Activated T-cell treated with anti-CD3 and anti-CD28 coated beads, Interleukin-2, amount 50 U/mL, for 48 hours (primary cell): ENCODE measurements around the gene CREBBP.

Source experiments
- DNase-seq, 2 experiments: peaks; one replicate each; pipeline ENCODE4 v3.0.0-alpha.2; 2020

Gene CREBBP

DNA sequence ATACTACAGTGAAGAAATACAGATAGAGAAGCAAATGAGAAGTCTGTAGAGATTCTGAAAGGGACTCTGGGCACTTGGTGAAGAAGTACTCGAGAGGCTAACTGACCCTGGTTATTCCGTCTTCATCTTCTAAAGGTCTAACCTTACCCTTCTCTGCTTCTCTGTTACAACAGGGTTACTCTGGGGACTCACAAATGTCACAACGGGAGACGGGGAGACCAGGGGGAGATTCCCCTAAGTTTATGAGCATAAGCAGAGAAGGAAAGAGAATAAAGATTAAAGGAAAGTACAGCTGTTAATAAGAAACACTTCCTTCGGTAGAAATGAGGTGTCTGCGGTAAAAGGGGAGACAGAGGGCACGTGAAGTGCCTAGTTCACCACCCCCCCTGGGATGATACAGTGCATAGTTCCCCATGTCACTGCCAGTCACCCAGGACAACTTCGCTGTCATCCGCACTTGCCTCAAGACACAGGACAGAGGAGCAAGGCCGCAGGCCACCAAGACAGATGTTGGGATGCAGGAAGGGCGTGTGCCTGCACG is 88.0 kb downstream of the CREBBP start:
- DNase-seq: no peak

DNA sequence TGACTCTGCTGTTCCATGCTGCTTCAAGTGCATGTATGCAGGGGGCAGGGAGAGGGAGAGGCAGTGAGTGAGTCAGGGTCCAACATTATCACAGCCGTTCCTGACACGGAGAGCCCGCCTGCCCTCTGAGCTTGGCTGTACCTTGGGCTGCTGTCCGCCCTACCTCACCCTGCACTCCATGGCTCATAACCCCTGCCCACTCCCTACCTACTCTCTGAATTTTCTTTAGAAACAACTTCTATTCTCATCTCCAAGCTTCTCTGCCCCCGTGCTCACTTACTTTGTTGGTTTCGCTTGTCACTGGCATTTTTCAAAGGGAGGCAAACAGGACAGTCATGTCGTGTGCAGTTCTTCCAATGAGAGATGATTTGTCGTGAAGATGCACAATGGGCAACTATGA is 88.8 kb downstream of the CREBBP start:
- no peak for DNase-seq

DNA sequence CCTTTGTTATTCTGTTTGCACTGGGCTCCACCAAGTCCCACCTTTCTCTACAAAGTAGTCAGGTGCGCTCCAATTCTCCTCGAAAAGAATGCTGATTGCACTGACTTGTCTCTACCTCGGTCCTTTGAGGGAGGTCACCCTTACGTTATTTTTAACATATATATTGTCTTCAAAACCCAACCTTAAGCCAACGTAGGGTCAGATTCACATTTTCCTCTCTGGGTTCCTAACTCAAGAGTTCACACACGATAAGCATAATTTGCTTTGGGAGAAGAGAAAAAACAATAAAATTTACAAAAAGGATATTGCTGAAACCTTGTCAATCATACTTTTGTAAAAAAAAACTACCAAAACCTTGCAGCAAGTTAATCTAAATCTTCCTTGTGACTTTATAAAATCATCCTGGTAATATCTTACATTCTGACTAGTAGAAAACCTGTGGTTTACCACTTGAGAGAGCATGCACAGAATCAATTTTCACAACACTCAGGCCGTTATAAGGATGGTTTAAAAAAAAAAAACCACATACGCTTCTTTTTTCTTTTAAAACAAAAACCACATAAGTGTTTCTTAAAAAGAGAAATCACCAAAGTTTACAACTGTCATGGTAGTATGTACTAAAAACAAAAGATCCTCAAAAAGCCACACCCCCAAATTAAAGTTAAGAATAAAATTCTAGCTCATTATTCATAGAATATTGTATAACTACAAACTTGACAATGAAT is 91.0 kb downstream of the CREBBP start:
- DNase-seq: no peak

DNA sequence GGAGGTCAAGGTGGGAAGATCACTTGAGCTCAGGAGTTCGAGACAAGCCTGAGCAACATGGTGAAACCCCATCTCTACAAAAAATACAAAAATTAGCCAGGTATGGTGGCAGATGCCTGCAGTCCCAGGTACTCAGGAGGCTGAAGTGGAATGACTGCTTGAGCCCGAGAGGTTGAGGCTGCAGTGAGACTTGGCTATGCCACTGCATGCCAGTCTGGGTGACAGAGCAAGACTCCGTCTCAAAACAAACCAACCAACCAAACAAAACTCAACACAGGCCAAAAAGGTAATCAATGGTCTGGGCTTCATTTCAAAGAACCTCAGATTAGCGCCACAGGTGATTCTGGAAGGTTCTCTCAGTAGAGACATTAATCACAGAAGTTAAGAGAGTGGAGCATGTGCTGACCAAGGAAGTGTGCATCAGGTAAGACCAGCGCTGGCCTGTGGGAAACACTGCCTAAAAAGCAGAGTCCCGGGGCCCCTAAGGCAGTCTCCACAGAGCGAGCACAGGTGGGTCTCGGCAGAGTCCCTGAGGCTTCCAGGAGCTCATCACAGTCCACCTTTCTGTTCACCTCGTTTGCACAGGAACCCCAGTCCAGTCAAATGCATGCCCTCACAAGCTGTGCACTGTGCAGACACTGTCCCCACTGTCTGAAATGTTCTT is 91.7 kb downstream of the CREBBP start:
- no peak for DNase-seq

DNA sequence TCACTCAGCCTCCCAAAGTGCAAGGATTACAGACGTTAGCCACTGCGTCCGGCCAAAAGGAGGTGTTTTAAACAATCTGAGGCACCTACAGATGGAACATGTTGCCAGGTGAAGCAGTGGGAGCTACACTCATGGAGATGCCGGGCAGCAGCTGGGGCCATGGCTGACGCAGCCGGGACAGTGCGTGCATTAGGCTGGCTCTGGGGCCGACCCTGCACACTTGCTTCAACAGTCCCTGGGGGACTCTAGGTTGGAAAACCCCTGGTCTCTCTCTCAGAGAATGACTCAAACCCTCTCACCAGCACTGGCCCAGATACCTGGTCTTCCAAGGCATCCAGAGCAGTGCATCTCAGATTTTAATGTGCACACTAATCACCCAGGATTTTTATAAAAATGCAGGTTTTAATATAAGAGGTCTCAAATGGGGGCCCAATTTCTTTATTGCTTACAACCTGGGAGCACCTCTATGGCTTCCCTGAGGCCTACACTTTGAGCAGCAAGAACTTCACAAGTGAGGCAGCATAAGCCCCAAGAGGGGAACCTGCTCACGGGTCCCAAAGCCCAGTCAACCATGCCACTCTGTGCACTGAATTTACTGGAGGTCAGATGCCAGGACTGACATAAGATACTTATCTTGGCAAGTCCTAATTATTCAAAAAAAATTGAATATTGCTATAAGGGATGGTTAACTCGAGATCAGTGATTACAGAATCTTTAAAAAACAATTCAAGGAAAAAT is 92.4 kb downstream of the CREBBP start:
- no peak for DNase-seq

GRCh38 chr16:3785413-3785812 is 95.1 kb downstream of the CREBBP start:
- DNase-seq: no peak

DNA sequence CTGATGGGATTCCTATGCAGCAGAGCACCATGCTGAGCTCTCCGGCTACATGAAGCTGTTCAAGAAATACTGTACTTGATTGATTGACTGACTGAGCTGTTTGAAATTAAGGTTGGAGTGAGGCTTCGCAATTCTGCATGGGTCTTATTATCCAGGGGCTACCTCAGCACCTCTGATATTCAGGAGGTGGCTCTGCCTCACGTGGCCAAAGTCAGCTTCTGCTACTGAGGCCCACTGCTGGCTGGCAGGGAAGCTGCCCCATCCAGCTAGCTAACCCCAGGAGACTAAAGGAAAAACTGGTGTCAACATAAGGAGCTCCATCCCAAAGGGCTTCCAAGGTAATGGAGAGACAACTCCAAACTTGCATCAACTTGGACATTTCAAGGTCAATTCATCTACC is 97.0 kb downstream of the CREBBP start:
- DNase-seq: no peak

DNA sequence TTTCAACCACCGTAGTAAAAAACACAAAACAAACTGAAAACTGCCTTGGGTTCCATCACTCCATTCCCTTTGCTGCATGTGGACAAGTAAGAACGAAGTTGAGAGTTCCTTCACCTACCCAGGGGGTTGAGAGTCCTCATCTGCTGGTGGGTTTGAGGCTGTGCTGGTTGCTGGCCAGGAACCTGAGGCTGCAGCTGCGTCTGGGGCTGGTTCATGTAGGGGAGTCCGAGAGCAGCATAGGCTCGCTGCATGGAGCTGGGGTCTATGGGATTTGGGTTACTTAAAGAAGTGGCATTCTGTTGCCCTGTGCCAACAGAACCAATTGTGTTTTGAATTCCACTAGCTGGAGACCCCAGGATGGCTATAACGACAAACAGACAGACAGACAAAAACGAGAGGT is 97.9 kb downstream of the CREBBP start:
- DNase-seq: no peak

GRCh38 chr16:3781421-3781820 is 99.1 kb downstream of the CREBBP start:
- no peak for DNase-seq

DNA sequence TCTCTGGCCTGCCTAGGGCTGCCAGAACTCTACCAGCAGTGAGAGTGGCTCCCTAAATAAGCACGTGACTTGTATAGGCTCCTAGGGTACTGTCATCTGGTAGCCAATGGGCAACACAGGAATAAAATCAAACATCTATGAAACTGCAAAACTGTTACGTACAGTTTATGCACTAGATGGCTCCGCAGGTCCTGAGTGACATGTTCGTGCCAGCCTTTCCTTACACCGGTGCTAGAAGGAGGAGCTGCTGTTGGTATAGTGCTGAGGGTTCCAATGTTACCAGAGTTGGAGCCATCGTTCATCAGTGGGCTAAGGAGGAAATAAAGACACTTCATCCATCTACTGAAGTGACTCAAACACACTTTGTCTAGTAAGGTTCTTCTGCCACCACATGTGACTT is 99.9 kb downstream of the CREBBP start:
- no peak for DNase-seq

- DNase-seq: no peak
Measured at GRCh38 chr16:3776316-3776715, 104.2 kb downstream of the CREBBP start.

- no peak for DNase-seq
Measured at GRCh38 chr16:3774819-3775218, 105.7 kb downstream of the CREBBP start.

GRCh38 chr16:3774156-3774767 is 106.3 kb downstream of the CREBBP start:
- no peak for DNase-seq

DNA sequence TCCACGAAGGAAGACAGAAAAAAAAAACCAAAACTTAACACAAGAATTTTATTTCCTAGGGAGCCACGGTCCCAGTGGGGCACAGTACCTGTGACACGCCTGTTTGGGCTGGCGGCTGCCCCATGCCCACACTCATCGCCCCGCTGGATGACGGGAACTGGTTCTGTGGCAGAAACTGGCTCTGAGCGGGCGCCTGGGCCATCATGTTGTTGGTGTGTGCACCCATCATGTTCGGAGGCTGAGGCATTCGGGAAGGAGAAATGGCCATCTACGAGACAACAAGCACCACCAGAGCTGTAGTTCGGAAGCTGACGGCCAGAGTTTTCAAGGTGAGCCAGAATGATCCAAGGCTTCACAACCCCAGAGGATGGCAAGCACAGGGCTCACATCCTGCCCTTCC is 106.8 kb downstream of the CREBBP start:
- no peak for DNase-seq

DNA sequence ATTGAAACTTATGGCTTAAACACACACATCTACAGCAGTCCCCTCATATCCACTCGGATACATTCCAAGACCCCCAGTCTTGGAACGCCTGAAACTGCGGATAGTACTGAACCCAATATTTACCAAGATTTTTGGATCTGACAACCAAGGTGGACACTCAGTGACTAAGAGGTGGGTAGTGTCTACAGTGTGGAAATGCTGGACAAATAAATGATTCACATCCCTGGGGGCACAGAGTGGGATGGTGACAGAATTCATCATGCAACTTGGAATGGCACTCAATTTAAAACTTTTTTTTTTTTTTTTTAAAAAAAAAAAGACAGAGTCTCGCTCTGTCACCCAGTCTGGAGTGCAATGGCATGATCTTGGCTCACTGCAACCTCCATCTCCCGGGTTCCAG is 109.0 kb downstream of the CREBBP start:
- DNase-seq: no peak

- no peak for DNase-seq
Measured at GRCh38 chr16:3770530-3770929, 110.0 kb downstream of the CREBBP start.

DNA sequence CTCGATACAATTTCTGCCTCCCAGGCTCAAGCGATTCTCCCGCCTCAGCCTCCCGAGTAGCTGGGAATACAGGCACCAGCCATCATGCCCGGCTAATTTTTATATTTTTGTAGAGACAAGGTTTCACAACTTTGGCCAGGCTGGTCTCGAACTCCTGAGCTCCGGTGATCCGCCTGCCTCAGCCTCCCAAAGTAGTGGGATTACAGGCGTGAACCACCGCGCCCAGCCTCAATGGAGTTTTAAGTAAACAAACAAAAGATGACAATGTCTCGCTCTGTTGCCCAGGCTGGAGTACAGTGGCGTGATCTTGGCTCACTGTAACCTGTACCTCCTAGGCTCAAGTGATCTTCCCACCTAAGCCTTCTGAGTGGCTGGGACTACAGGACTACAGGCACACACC is 110.6 kb downstream of the CREBBP start:
- DNase-seq: no peak

DNA sequence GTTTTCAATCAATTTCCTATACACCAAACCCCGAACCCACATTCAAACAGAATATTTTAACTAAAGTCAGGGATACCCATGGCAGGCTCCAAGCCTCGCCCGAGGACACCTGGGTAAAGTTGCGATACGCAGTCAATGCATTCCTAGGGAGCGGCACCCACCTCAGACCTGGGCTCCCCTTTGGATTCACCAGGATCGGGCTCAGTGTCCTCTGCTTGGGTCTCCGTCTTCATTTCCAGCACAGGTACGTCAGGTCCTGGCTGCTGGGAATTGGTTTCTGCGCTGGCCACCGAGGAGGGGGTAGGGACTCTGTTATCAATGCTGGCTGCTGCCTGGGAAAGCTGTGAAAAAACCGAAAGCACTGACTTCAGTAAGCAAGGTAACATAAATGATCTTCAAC is 111.5 kb downstream of the CREBBP start:
- no peak for DNase-seq

DNA sequence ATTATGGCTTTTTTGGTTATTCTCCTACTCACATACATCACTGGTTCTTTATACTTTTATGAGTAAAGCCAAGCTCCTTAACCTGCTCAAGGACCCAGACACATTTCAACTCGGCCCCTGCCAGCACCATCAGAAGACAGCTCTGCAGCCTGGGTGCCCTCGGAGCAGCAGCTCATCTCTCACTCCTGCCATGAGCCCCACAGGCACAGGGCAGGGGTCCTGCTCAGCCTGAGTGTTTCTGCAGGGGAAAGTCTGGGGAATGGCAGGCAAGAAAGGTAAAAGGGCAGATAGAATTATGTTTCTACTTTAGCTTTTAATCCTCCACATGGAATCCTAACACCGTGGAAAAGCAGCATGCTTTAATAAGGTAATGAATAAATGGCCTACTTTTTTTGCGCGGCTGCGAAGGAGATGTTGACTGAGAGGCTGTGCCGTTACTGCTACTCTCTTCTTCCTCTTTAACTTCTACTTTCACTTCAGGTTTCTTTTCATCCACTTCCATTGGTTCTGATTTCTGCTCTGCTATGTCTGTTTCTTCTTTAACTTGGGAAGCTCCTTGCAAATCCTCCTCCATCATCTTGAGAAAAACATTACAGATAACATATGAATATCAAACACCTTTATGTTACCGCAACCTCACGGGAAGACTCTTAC is 113.1 kb downstream of the CREBBP start:
- DNase-seq: no peak

DNA sequence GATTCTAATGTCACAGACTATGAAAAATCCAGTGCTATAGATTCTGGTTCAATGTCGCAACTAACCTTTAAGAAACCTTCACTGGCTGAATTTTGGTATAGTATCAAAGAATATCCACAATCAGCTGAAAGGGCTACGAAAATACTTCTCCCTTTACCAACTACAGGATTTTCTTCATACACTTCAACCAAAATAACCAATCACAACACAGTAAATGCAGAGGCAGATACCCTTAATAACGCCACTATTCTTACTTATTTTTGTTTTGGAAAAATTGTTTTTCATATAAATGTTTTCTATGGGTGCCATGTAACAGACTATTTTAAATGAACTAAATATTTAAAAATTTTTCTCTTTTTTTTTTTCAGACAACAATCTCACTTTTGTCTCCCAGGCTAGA is 114.3 kb downstream of the CREBBP start:
- no peak for DNase-seq

- DNase-seq: no peak
Measured at GRCh38 chr16:3764409-3764808, 116.1 kb downstream of the CREBBP start.

DNA sequence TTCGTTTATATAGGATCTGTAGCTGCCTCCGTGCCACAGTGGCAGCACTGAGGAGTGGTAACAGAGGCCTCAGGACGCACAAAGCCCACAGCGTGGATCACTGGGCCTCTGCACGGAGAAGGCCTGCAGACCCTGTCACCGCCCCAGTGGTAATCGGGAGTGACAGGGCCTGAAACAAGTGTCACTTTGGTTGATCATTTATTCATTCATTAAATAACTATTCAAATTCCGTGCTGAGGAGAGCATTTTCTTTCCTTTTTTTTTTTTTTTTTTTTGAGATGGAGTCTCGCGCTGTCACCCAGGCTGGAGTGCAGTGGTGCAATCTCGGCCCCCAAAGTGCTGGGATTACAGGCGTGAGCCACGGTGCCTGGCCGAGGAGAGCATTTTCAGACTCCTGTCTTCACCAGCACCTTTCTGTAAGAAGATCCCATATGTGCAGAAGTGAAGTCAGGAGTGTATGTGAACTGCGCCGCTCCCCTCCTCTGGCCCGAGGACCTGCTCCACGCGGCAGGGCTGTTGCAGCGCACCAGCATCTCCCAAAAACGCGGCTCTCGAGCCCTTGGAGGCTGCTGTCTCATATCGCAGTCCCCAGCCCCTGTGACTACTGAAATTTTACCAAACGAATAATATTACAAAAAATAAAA is 118.3 kb downstream of the CREBBP start:
- no peak for DNase-seq
